Ishikawa (cell line): Measurements from ENCODE around the gene MIOS.

Experiments
- EGR1 ChIP-seq: IDR thresholded peaks from 2 replicates; pipeline ENCODE4 v1.6.1; 2012
- EP300 ChIP-seq: IDR thresholded peaks from 2 replicates; pipeline ENCODE4 v1.6.1; 2012; ENCODE audit warnings: borderline replicate concordance
- FOXM1 ChIP-seq: IDR thresholded peaks from 2 replicates; pipeline ENCODE4 v1.6.1; 2012; ENCODE audit warnings: low read depth, borderline replicate concordance
- NFIC ChIP-seq: IDR thresholded peaks from 2 replicates; pipeline ENCODE4 v1.6.1; 2012
- RAD21 ChIP-seq: IDR thresholded peaks from 2 replicates; pipeline ENCODE4 v1.6.1; 2012; ENCODE audit warnings: low read depth
- TAF1 ChIP-seq: IDR thresholded peaks from 2 replicates; pipeline ENCODE4 v1.6.1; 2012; ENCODE audit warnings: low read depth, mild to moderate bottlenecking
- TCF12 ChIP-seq: IDR thresholded peaks from 2 replicates; pipeline ENCODE4 v1.6.1; 2012; ENCODE audit warnings: low read depth
- TEAD4 ChIP-seq: IDR thresholded peaks from 2 replicates; pipeline ENCODE4 v1.6.1; 2012
- YY1 ChIP-seq: IDR thresholded peaks from 2 replicates; pipeline ENCODE4 v1.6.1; 2012; ENCODE audit warnings: low read depth
- ZBTB7A ChIP-seq: IDR thresholded peaks from 2 replicates; pipeline ENCODE4 v1.6.1; 2012; ENCODE audit warnings: low read depth
- TF ChIP-seq, protein P1 (sequence below): IDR thresholded peaks from 2 replicates; pipeline ENCODE4 v1.6.1; 2012; ENCODE audit warnings: low read depth, mild to moderate bottlenecking
- TF ChIP-seq, protein P2 (sequence below): IDR thresholded peaks from 2 replicates; pipeline ENCODE4 v1.6.1; 2012
- TF ChIP-seq, protein P3 (sequence below): IDR thresholded peaks from 2 replicates; pipeline ENCODE4 v1.6.1; 2012

DNA sequence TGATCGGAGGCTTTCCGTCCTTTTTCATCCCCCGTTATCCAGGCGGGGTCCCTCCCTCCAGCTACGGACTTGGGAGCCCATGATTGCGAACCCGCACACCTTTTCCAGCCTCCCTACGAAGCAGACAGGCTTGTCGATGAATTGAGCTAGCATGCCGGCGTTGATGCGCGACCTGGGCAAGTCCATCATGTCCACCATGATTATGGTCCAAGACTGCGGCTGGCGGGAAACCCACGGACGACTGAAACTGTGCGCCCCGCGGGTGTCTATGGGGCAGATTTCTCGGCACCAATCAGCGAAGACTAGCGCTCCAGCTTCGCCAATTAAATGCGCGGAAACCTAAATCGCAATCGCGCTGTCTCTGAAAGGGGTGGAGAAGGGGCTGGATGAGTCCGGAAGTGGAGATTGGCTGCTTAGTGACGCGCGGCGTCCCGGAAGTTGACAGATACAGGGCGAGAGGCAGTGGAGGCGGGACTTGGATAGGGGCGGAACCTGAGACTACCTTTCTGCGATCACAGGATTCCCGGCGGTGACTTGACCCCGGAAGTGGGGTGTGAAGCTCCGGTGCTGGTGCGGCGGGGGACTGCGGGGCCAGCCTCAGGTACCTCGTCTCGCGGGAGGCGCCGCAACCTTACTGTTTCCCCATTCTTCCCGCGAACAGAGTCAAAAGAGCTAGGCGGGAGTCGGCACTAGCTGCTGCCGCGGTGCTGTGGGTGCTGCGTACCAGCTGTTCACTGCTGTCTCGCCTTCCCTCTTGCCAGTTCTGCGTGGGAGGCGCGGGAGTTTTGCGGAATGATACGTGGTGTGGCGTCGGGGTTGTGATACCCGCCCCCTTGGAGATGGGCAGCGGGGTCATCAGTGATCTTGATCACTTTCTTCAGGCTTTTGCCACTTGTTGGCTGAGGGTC lies 73.8 kb downstream of the MIOS start, which contains the start of gene UMAD1:
- peak; percentile 9; the same call in 1 of the 2 replicates for TF ChIP-seq TCF12
- TF ChIP-seq, protein P1, sequence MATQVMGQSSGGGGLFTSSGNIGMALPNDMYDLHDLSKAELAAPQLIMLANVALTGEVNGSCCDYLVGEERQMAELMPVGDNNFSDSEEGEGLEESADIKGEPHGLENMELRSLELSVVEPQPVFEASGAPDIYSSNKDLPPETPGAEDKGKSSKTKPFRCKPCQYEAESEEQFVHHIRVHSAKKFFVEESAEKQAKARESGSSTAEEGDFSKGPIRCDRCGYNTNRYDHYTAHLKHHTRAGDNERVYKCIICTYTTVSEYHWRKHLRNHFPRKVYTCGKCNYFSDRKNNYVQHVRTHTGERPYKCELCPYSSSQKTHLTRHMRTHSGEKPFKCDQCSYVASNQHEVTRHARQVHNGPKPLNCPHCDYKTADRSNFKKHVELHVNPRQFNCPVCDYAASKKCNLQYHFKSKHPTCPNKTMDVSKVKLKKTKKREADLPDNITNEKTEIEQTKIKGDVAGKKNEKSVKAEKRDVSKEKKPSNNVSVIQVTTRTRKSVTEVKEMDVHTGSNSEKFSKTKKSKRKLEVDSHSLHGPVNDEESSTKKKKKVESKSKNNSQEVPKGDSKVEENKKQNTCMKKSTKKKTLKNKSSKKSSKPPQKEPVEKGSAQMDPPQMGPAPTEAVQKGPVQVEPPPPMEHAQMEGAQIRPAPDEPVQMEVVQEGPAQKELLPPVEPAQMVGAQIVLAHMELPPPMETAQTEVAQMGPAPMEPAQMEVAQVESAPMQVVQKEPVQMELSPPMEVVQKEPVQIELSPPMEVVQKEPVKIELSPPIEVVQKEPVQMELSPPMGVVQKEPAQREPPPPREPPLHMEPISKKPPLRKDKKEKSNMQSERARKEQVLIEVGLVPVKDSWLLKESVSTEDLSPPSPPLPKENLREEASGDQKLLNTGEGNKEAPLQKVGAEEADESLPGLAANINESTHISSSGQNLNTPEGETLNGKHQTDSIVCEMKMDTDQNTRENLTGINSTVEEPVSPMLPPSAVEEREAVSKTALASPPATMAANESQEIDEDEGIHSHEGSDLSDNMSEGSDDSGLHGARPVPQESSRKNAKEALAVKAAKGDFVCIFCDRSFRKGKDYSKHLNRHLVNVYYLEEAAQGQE = no peak
- peak; percentile 88 for TF ChIP-seq YY1
- no peak for TF ChIP-seq NFIC
- no peak for TF ChIP-seq RAD21
- peak; percentile 95 for TF ChIP-seq EGR1
- no peak; the same call in 1 of the 2 replicates for TF ChIP-seq FOXM1
- peak; percentile 28; the same call in 1 of the 2 replicates for TF ChIP-seq TEAD4
- TF ChIP-seq, protein P2, sequence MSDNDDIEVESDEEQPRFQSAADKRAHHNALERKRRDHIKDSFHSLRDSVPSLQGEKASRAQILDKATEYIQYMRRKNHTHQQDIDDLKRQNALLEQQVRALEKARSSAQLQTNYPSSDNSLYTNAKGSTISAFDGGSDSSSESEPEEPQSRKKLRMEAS = peak; percentile 56; the same call in 1 of the 2 replicates
- no peak; the same call in none of the 2 replicates for TF ChIP-seq TAF1
- TF ChIP-seq ZBTB7A = no peak
- TF ChIP-seq EP300 = no peak; the same call in 1 of the 2 replicates
- TF ChIP-seq, protein P3, sequence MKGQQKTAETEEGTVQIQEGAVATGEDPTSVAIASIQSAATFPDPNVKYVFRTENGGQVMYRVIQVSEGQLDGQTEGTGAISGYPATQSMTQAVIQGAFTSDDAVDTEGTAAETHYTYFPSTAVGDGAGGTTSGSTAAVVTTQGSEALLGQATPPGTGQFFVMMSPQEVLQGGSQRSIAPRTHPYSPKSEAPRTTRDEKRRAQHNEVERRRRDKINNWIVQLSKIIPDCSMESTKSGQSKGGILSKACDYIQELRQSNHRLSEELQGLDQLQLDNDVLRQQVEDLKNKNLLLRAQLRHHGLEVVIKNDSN = no peak; the same call in 1 of the 2 replicates
